Natural killer cell (primary cell): ENCODE measurements around the gene WDFY3. TPM values are rescaled to one million over a fixed set of nuclear protein-coding genes. Genes with fewer than 3 reads are reported as not detected.

Source experiments
- ATAC-seq, 3 donors: fragments of 150-1000 bp in 2 of 3; fragments of 200-7000 bp in 1 of 3; cut with Tn5 transposase; 1 replicate in 1 of 3; 2 replicates in 2 of 3; pipeline ENCODE4 v1.10.0; 2021; ENCODE audit warnings: mild to moderate bottlenecking in 2 of 3, moderate library complexity in 2 of 3
- DNase-seq, 2 donors: peaks; one replicate each; pipeline versions ENCODE4 v3.0.0 to v3.0.0-alpha.2; 2013 to 2021; ENCODE audit warnings: mixed read lengths in 1 of 2
- H3K27ac ChIP-seq: one replicate; pipeline ENCODE4 v1.5.1; 2013; ENCODE audit warnings: mild to moderate bottlenecking, low read length
- H3K27me3 ChIP-seq: one replicate; pipeline ENCODE4 v1.6.1; 2013; ENCODE audit warnings: low read length; ENCODE audit not compliant: control insufficient read depth, insufficient read depth
- H3K36me3 ChIP-seq: one replicate; pipeline ENCODE4 v1.6.1; 2013; ENCODE audit warnings: low read length; ENCODE audit not compliant: control insufficient read depth, insufficient read depth
- H3K4me1 ChIP-seq: one replicate; pipeline ENCODE4 v1.6.1; 2013; ENCODE audit warnings: low read length; ENCODE audit not compliant: control insufficient read depth, insufficient read depth
- H3K4me3 ChIP-seq: one replicate; pipeline ENCODE4 v1.5.1; 2013; ENCODE audit warnings: low read length
- H3K9me3 ChIP-seq: one replicate; pipeline ENCODE4 v1.6.1; 2013; ENCODE audit warnings: low read length; ENCODE audit not compliant: control insufficient read depth, insufficient read depth
- H3K27ac Mint-ChIP-seq, 2 donors: one replicate each; pipeline ENCODE4 v1.8.0; 2022; ENCODE audit warnings: mild to moderate bottlenecking in 2 of 2, mixed read lengths in 2 of 2, moderate library complexity in 1 of 2
- H3K27me3 Mint-ChIP-seq, 2 donors: one replicate each; pipeline ENCODE4 v1.8.0; 2022; ENCODE audit warnings: low read depth in 2 of 2, mixed read lengths in 2 of 2
- H3K36me3 Mint-ChIP-seq: one replicate; pipeline ENCODE4 v1.8.0; 2022; ENCODE audit warnings: mixed read lengths
- H3K4me1 Mint-ChIP-seq, 2 donors: one replicate each; pipeline ENCODE4 v1.8.0; 2022; ENCODE audit warnings: mixed read lengths in 2 of 2
- H3K4me3 Mint-ChIP-seq: one replicate; pipeline ENCODE4 v1.8.0; 2022; ENCODE audit warnings: mild to moderate bottlenecking, moderate library complexity, mixed read lengths
- H3K9me3 Mint-ChIP-seq, 2 donors: one replicate each; pipeline ENCODE4 v1.8.0; 2022; ENCODE audit warnings: mixed read lengths in 2 of 2
- WGBS: methylation state at CpG from one replicate; pipeline ENCODE4 v1.1.7; 2013; ENCODE audit warnings: missing lambda C conversion rate; ENCODE audit not compliant: insufficient coverage; 5-methylcytosine and 5-hydroxymethylcytosine counted together
- intact Hi-C: fragments of 100-400 bp; cut with micrococcal nuclease; formaldehyde crosslinking; loops from one replicate; pipeline ENCODE4 v1.14.2; 2022
- total RNA-seq, 4 donors: library from RNA; stranded (reverse); fragments of 120-200 nt in 1 of 4; gene quantifications; one replicate each; pipeline versions ENCODE4 v1.2.3 to v1.2.4, GENCODE V29; 2013 to 2022
- TF ChIP-seq, protein P1 (sequence below): fragments of 200-600 bp; IDR thresholded peaks from one replicate; pipeline ENCODE4 v1.8.0; 2022; ENCODE audit warnings: antibody characterized with exemption

Gene WDFY3
- total RNA-seq, 3 donors from 2014 or later (not counting 1 experiment from before 2014, with no cell fraction given): 2.5 to 7.2 (median 6.0) TPM

- Mint-ChIP-seq H3K4me1 (no peaks in the 10 kb centered on the region), H3K4me3 (no peak overlapping the region), H3K27ac (no peak overlapping the region), H3K9me3 (peaks cover 0 to 2% of the 10 kb centered on the region in 2 donors), H3K36me3 (no peaks in the 10 kb centered on the region), H3K27me3 (no peaks in the 10 kb centered on the region)
- Histone ChIP-seq H3K36me3 (no peaks in the 10 kb centered on the region), H3K27me3 (no peaks in the 10 kb centered on the region), H3K4me1 (no peaks in the 10 kb centered on the region), H3K27ac (no peak overlapping the region), H3K9me3 (peaks cover 4% of the 10 kb centered on the region), H3K4me3 (no peak overlapping the region)
- no peak for DNase-seq
- TF ChIP-seq, protein P1, sequence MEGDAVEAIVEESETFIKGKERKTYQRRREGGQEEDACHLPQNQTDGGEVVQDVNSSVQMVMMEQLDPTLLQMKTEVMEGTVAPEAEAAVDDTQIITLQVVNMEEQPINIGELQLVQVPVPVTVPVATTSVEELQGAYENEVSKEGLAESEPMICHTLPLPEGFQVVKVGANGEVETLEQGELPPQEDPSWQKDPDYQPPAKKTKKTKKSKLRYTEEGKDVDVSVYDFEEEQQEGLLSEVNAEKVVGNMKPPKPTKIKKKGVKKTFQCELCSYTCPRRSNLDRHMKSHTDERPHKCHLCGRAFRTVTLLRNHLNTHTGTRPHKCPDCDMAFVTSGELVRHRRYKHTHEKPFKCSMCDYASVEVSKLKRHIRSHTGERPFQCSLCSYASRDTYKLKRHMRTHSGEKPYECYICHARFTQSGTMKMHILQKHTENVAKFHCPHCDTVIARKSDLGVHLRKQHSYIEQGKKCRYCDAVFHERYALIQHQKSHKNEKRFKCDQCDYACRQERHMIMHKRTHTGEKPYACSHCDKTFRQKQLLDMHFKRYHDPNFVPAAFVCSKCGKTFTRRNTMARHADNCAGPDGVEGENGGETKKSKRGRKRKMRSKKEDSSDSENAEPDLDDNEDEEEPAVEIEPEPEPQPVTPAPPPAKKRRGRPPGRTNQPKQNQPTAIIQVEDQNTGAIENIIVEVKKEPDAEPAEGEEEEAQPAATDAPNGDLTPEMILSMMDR: no peak
- WGBS: 88% methylated on average over 2 of the region's 2 CpGs
- ATAC-seq: no peak
- intact Hi-C loops: no loop called here
Observed at GRCh38 chr4:84706286-84706685, 260.2 kb downstream of the WDFY3 start.

- H3K9me3 Mint-ChIP-seq: peaks cover 0 to 2% of the 10 kb centered on the region in 2 donors
- no peaks in the 10 kb centered on the region for H3K27me3 Mint-ChIP-seq
- Histone ChIP-seq H3K9me3 (no peaks in the 10 kb centered on the region), H3K27me3 (no peaks in the 10 kb centered on the region), H3K4me1 (no peaks in the 10 kb centered on the region), H3K27ac (no peak overlapping the region), H3K4me3 (no peak overlapping the region), H3K36me3 (no peaks in the 10 kb centered on the region)
- no peaks in the 10 kb centered on the region for H3K36me3 Mint-ChIP-seq
- intact Hi-C loops: no loop called here
- H3K4me1 Mint-ChIP-seq: no peaks in the 10 kb centered on the region
- H3K27ac Mint-ChIP-seq: no peak overlapping the region
- WGBS: 90% methylated on average over 5 of the region's 6 CpGs
- no peak overlapping the region for H3K4me3 Mint-ChIP-seq
- DNase-seq: no peak
- TF ChIP-seq, protein P1: no peak
- no peak for ATAC-seq
Observed at GRCh38 chr4:84699001-84699671, 267.4 kb downstream of the WDFY3 start.

DNA sequence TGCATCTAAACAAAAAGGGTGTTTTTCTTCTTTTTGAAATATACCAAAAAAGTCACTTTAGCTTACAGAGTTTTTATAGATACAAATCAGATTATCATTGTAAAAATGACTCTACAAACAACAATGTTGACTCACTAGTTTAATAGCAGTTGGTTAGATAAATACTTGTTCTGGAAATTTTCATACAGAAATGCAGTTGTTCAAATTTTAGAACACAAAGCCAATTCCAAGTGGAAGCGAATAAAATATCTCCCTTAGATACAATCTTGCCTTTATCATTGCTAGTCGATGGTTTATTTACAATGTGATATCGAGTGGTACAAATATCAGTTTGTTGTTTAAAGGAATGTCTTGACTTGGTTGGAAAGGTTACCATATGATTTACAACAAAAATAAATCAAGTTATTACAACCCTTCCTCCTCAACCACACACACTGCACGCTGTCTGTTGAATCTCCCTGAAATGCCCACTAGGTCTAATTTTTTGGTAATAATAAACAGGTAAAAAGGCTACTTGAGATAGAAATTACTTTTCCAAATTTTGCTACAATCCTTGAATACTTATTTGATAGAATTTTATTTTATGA is 268.8 kb downstream of the WDFY3 start:
- H3K9me3 ChIP-seq: no peaks in the 10 kb centered on the region
- H3K27me3 Mint-ChIP-seq: no peaks in the 10 kb centered on the region
- WGBS: no CpG with 5 or more reads among the region's 4 CpGs
- no peak overlapping the region for H3K27ac ChIP-seq
- intact Hi-C loops: no loop called here
- no peaks in the 10 kb centered on the region for H3K36me3 ChIP-seq
- no peaks in the 10 kb centered on the region for H3K27me3 ChIP-seq
- H3K36me3 Mint-ChIP-seq: no peaks in the 10 kb centered on the region
- H3K4me3 ChIP-seq: no peak overlapping the region
- no peaks in the 10 kb centered on the region for H3K4me1 Mint-ChIP-seq
- peaks cover 0 to 2% of the 10 kb centered on the region in 2 donors for H3K9me3 Mint-ChIP-seq
- H3K4me3 Mint-ChIP-seq: no peak overlapping the region
- TF ChIP-seq, protein P1: no peak
- DNase-seq (no peak), ATAC-seq (no peak)
- H3K27ac Mint-ChIP-seq: no peak overlapping the region
- no peaks in the 10 kb centered on the region for H3K4me1 ChIP-seq
